ENCODE data around the gene PPP2R2C. TPM values are rescaled to one million over a fixed set of nuclear protein-coding genes. Genes with fewer than 3 reads are reported as not detected.

Gene PPP2R2C
- total RNA-seq, 3 donors from 2014 or later: 0.16 to 0.66 (median 0.44) TPM

DNA sequence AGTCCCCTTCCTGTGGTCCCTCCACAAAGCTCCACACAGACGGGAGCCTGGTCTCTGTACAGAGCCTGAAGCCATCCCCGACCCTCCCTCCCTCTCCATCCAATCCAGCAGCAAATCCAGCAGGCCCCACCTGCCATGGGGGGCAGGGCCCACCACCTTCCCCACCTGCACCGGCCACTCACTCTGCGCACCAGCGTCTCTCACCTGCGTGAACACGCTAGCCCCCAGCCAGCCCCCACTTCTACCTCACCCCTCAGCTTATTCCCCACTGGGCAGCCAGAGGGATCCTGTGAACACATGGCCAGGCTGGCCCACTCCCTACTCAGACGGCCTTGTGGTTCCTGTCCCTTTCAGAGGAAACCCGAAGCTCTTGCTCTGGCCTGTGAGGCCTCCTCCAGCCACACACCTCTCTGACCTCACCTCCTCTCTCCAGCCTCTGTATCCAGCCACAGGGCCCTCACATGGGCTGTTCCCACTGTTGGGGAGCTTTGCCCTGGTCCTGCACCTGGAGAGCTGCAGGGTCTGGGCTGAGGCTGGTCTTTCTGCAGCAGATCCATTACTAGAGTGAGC lies 131.9 kb downstream of the PPP2R2C start:
- H3K36me3 ChIP-seq: no peaks in the 10 kb centered on the region
- no peak for TF ChIP-seq CTCF (IDR thresholded peaks at IDR 0.05)
- no peak for TF ChIP-seq POLR2AphosphoS5 (IDR thresholded peaks at IDR 0.05)
- no peak for TF ChIP-seq POLR2A (IDR thresholded peaks at IDR 0.05)
- H3K27me3 ChIP-seq: peaks cover 0 to 37% of the 10 kb centered on the region in 2 donors
- DNase-seq (ENCODE audit: low spot score in 2 of 2): no peak
- H3K4me3 ChIP-seq: no peak overlapping the region
- H3K9me3 ChIP-seq: peaks cover 0 to 5% of the 10 kb centered on the region in 2 donors
- H3K4me1 ChIP-seq: no peaks in the 10 kb centered on the region
- intact Hi-C loops (cut with DNase I; ENCODE audit: low total_unique reads): no loop called here
- no peak overlapping the region for H3K27ac ChIP-seq

DNA sequence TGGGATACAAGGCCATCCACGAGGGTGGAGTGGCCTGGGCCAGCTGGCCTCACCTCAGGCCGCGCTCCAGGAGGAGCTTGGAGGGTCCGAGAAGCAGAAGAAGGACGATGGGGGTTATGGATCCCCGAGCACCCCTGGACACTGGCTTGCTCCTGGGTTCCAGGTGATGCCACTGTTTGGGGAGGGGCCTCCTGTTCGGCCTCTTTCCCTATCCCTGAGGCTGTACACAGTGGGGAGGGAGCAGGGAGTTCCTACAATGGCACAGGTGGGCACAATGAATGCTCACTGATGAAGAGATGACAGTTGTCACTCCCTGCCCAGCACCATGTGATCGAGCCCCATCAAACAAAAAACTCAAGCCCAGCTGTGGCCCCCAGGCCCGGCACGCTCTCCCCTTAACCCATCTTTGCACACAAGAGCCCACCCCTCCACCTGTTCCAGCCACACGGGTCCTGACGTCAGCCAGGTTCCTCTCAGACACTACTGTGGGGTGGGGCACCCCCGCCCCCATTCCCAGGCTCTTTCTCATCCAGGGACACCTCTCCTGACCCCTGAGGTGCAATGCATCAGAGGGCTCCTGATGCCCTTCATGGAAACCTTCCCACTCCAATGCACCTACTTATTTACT lies 132.5 kb downstream of the PPP2R2C start:
- Histone ChIP-seq H3K4me3 (no peak overlapping the region), H3K9me3 (no peaks in the 10 kb centered on the region), H3K4me1 (no peaks in the 10 kb centered on the region), H3K27ac (no peak overlapping the region), H3K36me3 (no peaks in the 10 kb centered on the region), H3K27me3 (peaks cover 0 to 43% of the 10 kb centered on the region in 2 donors)
- intact Hi-C loops (cut with DNase I; ENCODE audit: low total_unique reads): no loop called here
- no peak for TF ChIP-seq CTCF (IDR thresholded peaks at IDR 0.05)
- TF ChIP-seq POLR2A (IDR thresholded peaks at IDR 0.05): no peak
- no peak for TF ChIP-seq POLR2AphosphoS5 (IDR thresholded peaks at IDR 0.05)
- no peak for DNase-seq (ENCODE audit: low spot score in 2 of 2)

GRCh38 chr4:6338951-6339817 lies 133.2 kb downstream of the PPP2R2C start:
- H3K36me3 ChIP-seq: no peaks in the 10 kb centered on the region
- peaks cover 0 to 2% of the 10 kb centered on the region in 2 donors for H3K9me3 ChIP-seq
- no peak overlapping the region for H3K4me3 ChIP-seq
- H3K27me3 ChIP-seq: peaks cover 0 to 47% of the 10 kb centered on the region in 2 donors
- no peaks in the 10 kb centered on the region for H3K4me1 ChIP-seq
- no peak for DNase-seq (ENCODE audit: low spot score in 2 of 2)
- no peak overlapping the region for H3K27ac ChIP-seq
- no peak for TF ChIP-seq POLR2A (IDR thresholded peaks at IDR 0.05)
- no peak for TF ChIP-seq CTCF (IDR thresholded peaks at IDR 0.05)
- no peak for TF ChIP-seq POLR2AphosphoS5 (IDR thresholded peaks at IDR 0.05)
- intact Hi-C loops (cut with DNase I; ENCODE audit: low total_unique reads): no loop called here

DNA sequence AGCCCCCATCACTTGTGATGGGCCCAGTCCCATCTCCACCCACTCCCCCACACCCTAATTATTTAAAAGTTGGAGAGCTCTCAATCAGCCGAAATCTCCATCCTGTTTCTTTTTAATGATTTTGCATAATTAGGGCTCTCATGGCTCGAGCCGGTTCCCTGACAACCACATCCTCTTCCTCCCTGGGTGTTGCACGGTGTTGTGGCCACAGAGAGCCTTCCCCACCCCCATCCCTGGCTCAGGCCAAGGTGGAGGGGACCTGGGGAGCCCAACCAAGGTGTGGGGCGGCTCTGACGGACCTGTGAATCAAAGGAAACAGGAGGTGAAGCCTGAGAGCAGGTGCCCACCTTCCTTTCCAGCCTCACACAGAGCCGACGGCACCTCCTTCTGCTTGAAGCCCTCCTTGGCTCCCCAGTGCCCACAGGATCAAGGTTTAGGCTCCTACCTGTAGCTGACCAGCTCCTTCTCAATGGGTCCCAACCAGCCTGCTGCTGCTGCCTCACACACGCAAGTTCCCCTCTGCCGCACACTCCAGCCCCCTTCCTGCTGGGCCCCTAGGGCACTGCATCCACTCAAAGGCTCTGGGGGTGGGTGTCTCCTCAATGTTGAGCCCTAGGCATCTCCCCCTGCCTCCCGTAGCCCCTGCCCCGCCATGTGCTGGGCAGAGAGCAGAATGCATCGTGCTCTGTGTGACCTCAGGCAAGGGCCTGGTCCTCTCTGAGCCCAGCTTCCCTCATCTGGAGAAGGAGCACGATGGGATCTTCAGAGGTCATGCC lies 134.1 kb downstream of the PPP2R2C start:
- Histone ChIP-seq H3K27ac (no peak overlapping the region), H3K9me3 (peaks cover 3 to 4% of the 10 kb centered on the region in 2 donors), H3K4me3 (no peak overlapping the region), H3K36me3 (no peaks in the 10 kb centered on the region), H3K4me1 (no peaks in the 10 kb centered on the region), H3K27me3 (peaks cover 0 to 47% of the 10 kb centered on the region in 2 donors)
- no peak for TF ChIP-seq CTCF (IDR thresholded peaks at IDR 0.05)
- no peak for TF ChIP-seq POLR2AphosphoS5 (IDR thresholded peaks at IDR 0.05)
- TF ChIP-seq POLR2A (IDR thresholded peaks at IDR 0.05): no peak
- intact Hi-C loops (cut with DNase I; ENCODE audit: low total_unique reads): no loop called here
- no peak for DNase-seq (ENCODE audit: low spot score in 2 of 2)
